Measurements from ENCODE around the gene ATAT1. TPM values are rescaled to one million over a fixed set of nuclear protein-coding genes. Genes with fewer than 3 reads are reported as not detected.

ATAT1 gene
- total RNA-seq, 1 experiment from 2014 or later = 10.3 TPM

DNA sequence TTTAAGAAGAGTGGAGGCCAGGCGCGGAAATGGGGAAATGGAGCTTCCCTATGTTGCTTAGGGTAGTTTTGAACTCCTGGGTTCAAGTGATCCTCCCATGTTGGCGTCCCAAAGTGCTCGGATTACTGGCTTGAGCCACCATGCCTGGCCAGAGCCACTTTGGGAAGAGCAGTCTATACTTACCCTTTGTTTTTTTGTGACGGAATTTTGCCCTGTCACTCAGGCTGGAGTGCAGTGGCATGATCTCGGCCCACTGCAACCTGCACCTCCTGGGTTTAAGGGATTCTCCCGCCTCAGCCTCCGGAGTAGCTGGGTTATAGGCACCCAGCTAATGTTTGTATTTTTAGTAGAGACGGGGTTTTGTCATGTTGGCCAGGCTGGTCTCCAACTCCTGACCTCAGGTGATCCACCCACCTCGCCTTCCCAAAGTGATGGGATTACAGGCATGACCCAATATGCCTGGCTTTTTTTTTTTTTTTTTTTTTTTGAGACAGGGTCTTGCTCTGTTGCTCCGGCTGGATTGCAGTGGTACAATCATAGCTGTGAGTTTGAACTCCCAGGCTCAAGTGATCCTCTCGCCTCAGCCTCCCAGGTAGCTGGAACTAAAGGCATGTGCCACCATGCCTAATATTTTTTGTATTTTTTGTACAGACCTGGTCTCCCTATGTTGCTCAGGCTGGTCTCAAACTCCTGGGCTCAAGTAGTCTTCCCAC is 27.6 kb upstream of the ATAT1 start:
- no peak overlapping the region for H3K9ac ChIP-seq (ENCODE audit: low read length)
- H3K4me3 ChIP-seq (ENCODE audit: low read length) = no peak overlapping the region
- H3K4me1 ChIP-seq (ENCODE audit: low read length) = no peaks in the 10 kb centered on the region
- no peaks in the 10 kb centered on the region for H3K79me2 ChIP-seq (ENCODE audit: low read length)
- H2AFZ ChIP-seq (ENCODE audit: low read length) = no peak overlapping the region
- peaks cover 50% of the 10 kb centered on the region for H3K36me3 ChIP-seq (ENCODE audit: insufficient read depth, low read length)
- H3K27me3 ChIP-seq (ENCODE audit: low read length) = no peaks in the 10 kb centered on the region
- peaks cover 35% of the 10 kb centered on the region for H4K20me1 ChIP-seq (ENCODE audit: insufficient read depth, low read depth, low read length)
- no peak overlapping the region for H3K4me2 ChIP-seq (ENCODE audit: low read depth, low read length, poor library complexity, severe bottlenecking)
- no peaks in the 10 kb centered on the region for H3K9me2 ChIP-seq (replicated peaks; ENCODE audit: insufficient read depth, low read length)
- H3K9me3 ChIP-seq (ENCODE audit: low read length) = no peaks in the 10 kb centered on the region
- DNase-seq = peak; percentile 53
- H3K27ac ChIP-seq (ENCODE audit: low read length) = no peak overlapping the region

DNA sequence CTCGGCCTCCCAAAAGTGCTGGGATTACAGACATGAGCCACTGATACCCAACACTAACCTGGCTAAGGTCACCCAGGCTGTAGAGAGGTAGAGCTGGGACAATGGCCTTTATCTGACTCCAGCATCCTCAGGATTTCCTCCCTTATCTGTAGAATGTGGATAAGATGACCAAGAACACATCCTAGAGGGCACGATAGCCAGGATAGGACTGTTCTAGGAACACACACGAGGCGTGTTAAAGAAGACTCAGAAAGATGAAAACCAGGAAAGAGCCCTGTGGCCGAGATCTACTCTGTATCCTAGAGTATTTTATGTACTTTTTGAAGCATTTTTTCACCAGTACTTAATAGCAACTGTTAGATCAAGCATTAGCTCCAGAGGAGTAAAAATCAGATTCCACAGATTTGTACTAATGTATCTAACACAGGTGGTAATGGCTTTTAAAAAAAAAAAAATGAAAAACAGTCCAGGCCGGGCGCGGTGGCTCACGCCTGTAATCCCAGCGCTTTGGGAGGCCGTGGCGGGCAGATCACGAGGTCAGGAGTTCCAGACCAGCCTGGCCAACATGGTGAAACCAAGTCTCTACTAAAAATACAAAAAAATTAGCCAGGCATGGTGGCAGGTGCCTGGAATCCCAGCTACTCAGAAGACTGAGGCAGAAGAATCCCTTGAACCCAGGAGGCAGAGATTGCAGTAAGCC is 26.9 kb upstream of the ATAT1 start:
- Histone ChIP-seq H3K27ac (ENCODE audit: low read length) (no peak overlapping the region), H3K79me2 (ENCODE audit: low read length) (no peaks in the 10 kb centered on the region)

DNA sequence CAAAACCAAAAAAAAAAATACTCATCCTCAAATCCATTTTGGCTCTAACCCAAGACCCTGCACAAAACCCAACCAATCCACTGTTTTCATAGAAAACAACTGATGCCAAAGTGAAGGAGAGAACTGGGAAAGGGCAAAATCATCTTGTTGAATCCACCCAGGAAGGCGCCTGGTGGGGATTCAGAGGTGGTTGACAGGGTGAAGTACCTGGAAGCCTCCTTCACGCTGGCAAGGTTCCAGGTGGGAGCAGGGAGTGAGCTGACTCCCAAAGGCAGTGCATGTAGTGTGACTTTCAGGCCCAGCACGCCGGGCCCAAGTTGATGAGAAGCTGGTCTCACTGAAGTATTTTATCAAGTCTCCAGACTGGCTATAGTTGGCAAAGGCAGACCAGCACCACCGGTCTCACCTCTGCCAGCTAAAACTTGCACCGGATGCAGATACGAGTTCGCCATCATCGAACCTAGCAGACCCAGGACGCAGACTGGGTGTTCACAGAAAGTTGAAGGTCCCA is 26.2 kb upstream of the ATAT1 start:
- Histone ChIP-seq H2AFZ (ENCODE audit: low read length) (no peak overlapping the region), H3K9me2 (replicated peaks; ENCODE audit: insufficient read depth, low read length) (no peaks in the 10 kb centered on the region), H3K79me2 (ENCODE audit: low read length) (no peaks in the 10 kb centered on the region), H3K4me3 (ENCODE audit: low read length) (no peak overlapping the region), H3K4me2 (ENCODE audit: low read depth, low read length, poor library complexity, severe bottlenecking) (no peak overlapping the region), H3K36me3 (ENCODE audit: insufficient read depth, low read length) (peaks cover 57% of the 10 kb centered on the region), H3K9me3 (ENCODE audit: low read length) (no peaks in the 10 kb centered on the region), H3K27me3 (ENCODE audit: low read length) (no peaks in the 10 kb centered on the region), H3K9ac (ENCODE audit: low read length) (no peak overlapping the region), H3K27ac (ENCODE audit: low read length) (no peak overlapping the region), H4K20me1 (ENCODE audit: insufficient read depth, low read depth, low read length) (peaks cover 47% of the 10 kb centered on the region), H3K4me1 (ENCODE audit: low read length) (no peaks in the 10 kb centered on the region)
- no peak for DNase-seq

More for the DNA sequence above, 26.9 kb upstream of the ATAT1 start:
- Histone ChIP-seq H3K4me2 (ENCODE audit: low read depth, low read length, poor library complexity, severe bottlenecking) (no peak overlapping the region), H3K4me3 (ENCODE audit: low read length) (no peak overlapping the region), H3K9me2 (replicated peaks; ENCODE audit: insufficient read depth, low read length) (no peaks in the 10 kb centered on the region), H3K36me3 (ENCODE audit: insufficient read depth, low read length) (peaks cover 53% of the 10 kb centered on the region), H4K20me1 (ENCODE audit: insufficient read depth, low read depth, low read length) (peaks cover 41% of the 10 kb centered on the region), H2AFZ (ENCODE audit: low read length) (no peak overlapping the region), H3K4me1 (ENCODE audit: low read length) (no peaks in the 10 kb centered on the region), H3K9ac (ENCODE audit: low read length) (no peak overlapping the region), H3K9me3 (ENCODE audit: low read length) (no peaks in the 10 kb centered on the region), H3K27me3 (ENCODE audit: low read length) (no peaks in the 10 kb centered on the region)
- no peak for DNase-seq

DNA sequence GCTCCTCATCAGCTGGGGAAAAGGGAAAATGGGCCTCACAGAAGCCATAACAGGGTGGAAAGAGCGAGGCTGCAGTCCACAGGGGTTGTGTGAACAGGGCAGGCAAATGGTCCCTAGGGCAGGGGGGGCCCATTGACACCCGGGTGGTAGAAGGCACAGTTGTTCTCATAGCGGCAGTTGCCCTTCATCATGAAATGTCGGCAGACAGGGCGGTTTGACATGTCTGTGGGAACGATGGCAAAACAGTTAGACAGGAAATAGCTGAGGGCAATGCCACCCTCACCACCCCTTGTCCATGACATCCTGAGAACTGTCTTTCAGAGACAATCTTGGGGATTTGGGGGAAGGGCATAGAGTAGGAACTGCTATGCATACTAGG is 25.2 kb upstream of the ATAT1 start:
- Histone ChIP-seq H3K4me2 (ENCODE audit: low read depth, low read length, poor library complexity, severe bottlenecking) (no peak overlapping the region), H3K27me3 (ENCODE audit: low read length) (no peaks in the 10 kb centered on the region), H4K20me1 (ENCODE audit: insufficient read depth, low read depth, low read length) (peaks cover 51% of the 10 kb centered on the region), H3K9ac (ENCODE audit: low read length) (no peak overlapping the region), H3K27ac (ENCODE audit: low read length) (no peak overlapping the region), H3K9me2 (replicated peaks; ENCODE audit: insufficient read depth, low read length) (no peaks in the 10 kb centered on the region), H3K9me3 (ENCODE audit: low read length) (no peaks in the 10 kb centered on the region), H3K4me3 (ENCODE audit: low read length) (no peak overlapping the region), H3K36me3 (ENCODE audit: insufficient read depth, low read length) (peaks cover 64% of the 10 kb centered on the region), H2AFZ (ENCODE audit: low read length) (no peak overlapping the region), H3K79me2 (ENCODE audit: low read length) (no peaks in the 10 kb centered on the region), H3K4me1 (ENCODE audit: low read length) (no peaks in the 10 kb centered on the region)
- no peak for DNase-seq

DNA sequence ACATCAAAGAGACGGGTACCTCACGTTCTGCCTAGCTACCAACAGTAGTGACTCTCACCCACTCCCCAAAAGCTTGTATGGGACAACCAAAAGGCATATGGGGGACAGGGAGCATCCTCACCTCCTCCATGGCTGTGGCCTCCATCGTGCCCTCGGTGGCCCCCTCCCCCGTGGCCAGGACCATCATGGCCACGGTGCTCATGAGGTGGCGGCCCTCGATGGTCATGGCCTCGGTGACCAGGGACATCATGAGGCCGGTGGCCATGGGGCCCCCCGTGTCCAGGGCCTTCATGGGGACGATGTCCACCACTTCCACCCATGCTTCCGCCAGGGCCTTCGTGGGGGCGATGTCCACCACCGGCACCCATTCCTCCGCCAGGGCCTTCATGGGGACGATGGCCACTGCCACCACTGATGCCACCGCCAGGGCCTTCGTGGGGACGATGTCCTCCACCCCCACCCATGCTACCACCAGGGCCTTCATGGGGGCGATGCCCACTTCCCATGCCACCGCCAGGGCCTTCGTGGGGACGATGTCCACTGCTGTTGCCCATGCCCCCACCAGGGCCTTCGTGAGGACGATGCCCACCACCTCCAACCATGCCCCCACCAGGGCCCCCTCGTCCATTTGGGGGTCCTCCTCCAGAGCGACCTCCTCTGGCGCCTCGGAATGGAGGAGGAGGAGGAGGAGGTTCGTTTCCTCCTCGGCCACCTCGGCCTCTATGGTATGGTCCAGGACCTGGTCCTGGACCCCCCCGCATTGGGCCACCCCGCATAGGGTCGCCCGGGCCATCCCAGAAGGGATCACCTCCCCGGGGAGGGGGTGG is 24.6 kb upstream of the ATAT1 start:
- DNase-seq = no peak
- Histone ChIP-seq H3K4me1 (ENCODE audit: low read length) (no peaks in the 10 kb centered on the region), H3K27ac (ENCODE audit: low read length) (no peak overlapping the region), H4K20me1 (ENCODE audit: insufficient read depth, low read depth, low read length) (peaks cover 57% of the 10 kb centered on the region), H3K9me3 (ENCODE audit: low read length) (no peaks in the 10 kb centered on the region), H3K9ac (ENCODE audit: low read length) (no peak overlapping the region), H3K27me3 (ENCODE audit: low read length) (no peaks in the 10 kb centered on the region), H3K4me2 (ENCODE audit: low read depth, low read length, poor library complexity, severe bottlenecking) (no peak overlapping the region), H3K9me2 (replicated peaks; ENCODE audit: insufficient read depth, low read length) (no peaks in the 10 kb centered on the region), H3K4me3 (ENCODE audit: low read length) (no peak overlapping the region), H3K79me2 (ENCODE audit: low read length) (no peaks in the 10 kb centered on the region), H3K36me3 (ENCODE audit: insufficient read depth, low read length) (peaks cover 70% of the 10 kb centered on the region), H2AFZ (ENCODE audit: low read length) (no peak overlapping the region)

DNA sequence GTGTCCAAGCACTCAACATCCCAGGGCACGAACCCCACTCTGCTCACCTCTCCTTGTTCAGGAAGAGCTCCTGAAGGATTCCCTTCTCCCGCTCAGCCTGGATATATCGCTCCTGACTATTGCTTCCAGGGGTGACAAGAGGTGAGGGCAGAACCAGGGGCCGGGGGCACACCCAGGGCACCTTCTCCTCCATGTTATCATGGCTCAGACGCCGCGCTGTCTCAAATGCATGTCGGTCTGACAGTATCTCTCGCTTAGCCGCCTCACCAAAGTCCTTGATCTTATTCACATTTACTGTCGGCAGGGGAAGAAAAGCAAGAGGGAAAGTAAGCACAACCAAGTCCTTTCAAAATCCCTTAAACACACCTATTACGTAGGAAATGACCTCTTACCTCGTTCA is 22.7 kb upstream of the ATAT1 start:
- H3K4me1 ChIP-seq (ENCODE audit: low read length) = no peaks in the 10 kb centered on the region
- peaks cover 62% of the 10 kb centered on the region for H4K20me1 ChIP-seq (ENCODE audit: insufficient read depth, low read depth, low read length)
- H3K36me3 ChIP-seq (ENCODE audit: insufficient read depth, low read length) = peaks cover 84% of the 10 kb centered on the region

DNA sequence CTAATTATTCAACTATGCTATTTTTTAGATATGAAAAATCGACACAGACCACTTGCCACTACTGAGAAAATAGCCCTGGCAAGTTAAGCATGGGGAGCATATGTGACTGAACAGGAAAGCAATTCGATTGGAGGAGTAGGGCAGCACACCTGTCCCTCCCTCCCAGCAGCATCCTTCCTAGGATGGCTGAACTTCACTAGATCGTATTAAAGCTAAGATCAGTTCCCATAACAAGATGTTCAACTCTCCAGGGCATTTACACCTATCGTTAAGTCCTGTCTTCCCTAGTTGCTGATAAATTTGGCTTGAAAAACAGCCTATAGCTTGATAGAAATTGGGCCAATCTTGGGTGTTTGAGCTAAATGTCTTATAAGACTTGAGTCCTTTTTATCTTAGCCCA is 16.6 kb upstream of the ATAT1 start:
- H3K4me1 ChIP-seq (ENCODE audit: low read length) = peaks cover 33% of the 10 kb centered on the region
- H3K27me3 ChIP-seq (ENCODE audit: low read length) = no peaks in the 10 kb centered on the region
- H3K9me2 ChIP-seq (replicated peaks; ENCODE audit: insufficient read depth, low read length) = no peaks in the 10 kb centered on the region
- DNase-seq = no peak
- H2AFZ ChIP-seq (ENCODE audit: low read length) = no peak overlapping the region
- no peak overlapping the region for H3K4me3 ChIP-seq (ENCODE audit: low read length)
- H3K36me3 ChIP-seq (ENCODE audit: insufficient read depth, low read length) = peaks cover 57% of the 10 kb centered on the region
- H4K20me1 ChIP-seq (ENCODE audit: insufficient read depth, low read depth, low read length) = peaks cover 18% of the 10 kb centered on the region
- no peak overlapping the region for H3K27ac ChIP-seq (ENCODE audit: low read length)
- no peak overlapping the region for H3K9ac ChIP-seq (ENCODE audit: low read length)
- H3K79me2 ChIP-seq (ENCODE audit: low read length) = peaks cover 21% of the 10 kb centered on the region
- H3K4me2 ChIP-seq (ENCODE audit: low read depth, low read length, poor library complexity, severe bottlenecking) = no peak overlapping the region
- H3K9me3 ChIP-seq (ENCODE audit: low read length) = no peaks in the 10 kb centered on the region

More for the DNA sequence above, 22.7 kb upstream of the ATAT1 start:
- no peak for DNase-seq
- no peak overlapping the region for H3K9ac ChIP-seq (ENCODE audit: low read length)
- no peaks in the 10 kb centered on the region for H3K9me2 ChIP-seq (replicated peaks; ENCODE audit: insufficient read depth, low read length)
- H3K27ac ChIP-seq (ENCODE audit: low read length) = no peak overlapping the region
- H3K9me3 ChIP-seq (ENCODE audit: low read length) = no peaks in the 10 kb centered on the region
- no peaks in the 10 kb centered on the region for H3K27me3 ChIP-seq (ENCODE audit: low read length)
- no peak overlapping the region for H3K4me2 ChIP-seq (ENCODE audit: low read depth, low read length, poor library complexity, severe bottlenecking)
- H2AFZ ChIP-seq (ENCODE audit: low read length) = no peak overlapping the region
- no peaks in the 10 kb centered on the region for H3K79me2 ChIP-seq (ENCODE audit: low read length)
- H3K4me3 ChIP-seq (ENCODE audit: low read length) = no peak overlapping the region

Measured in Karpas-422 (cell line).